Endothelial cell of umbilical vein (primary cell): ENCODE results near the gene GTF2A2. TPM values are rescaled to one million over a fixed set of nuclear protein-coding genes. Genes with fewer than 3 reads are reported as not detected.

Source experiments
- BruUV-seq: library from RNA; stranded (reverse); fragments of 400-500 nt; replicated peaks from 2 replicates; lab custom pipeline; 2021; lab: Mats Ljungman, UMichigan
- CTCF ChIA-PET: fragments of 300-600, 350-600 bp; sonication (Branson Sonifier 250); formaldehyde crosslinking; loops from one replicate; lab custom pipeline; 2021; ENCODE audit warnings: antibody characterized with exemption, inconsistent platforms; lab: Charles Lee
- POLR2A ChIA-PET: fragments of 300-600, 350-600 bp; sonication (Branson Sonifier 250); formaldehyde crosslinking; loops from one replicate; lab custom pipeline; 2021; ENCODE audit warnings: antibody characterized with exemption, inconsistent platforms; lab: Charles Lee
- DNase-seq: peaks from one replicate; pipeline ENCODE4 v3.0.0-alpha.2; 2011; ENCODE audit warnings: low read depth, low spot score
- FAIRE-seq: peaks from 2 replicates; lab custom pipeline; 2011; peaks lifted over from hg19 to GRCh38; lab: Jason Lieb, UNC
- H2AFZ ChIP-seq: 2 replicates; pipeline ENCODE4 v1.6.0; 2012; ENCODE audit warnings: low read depth, low read length, control low read depth, inconsistent platforms
- H3K27ac ChIP-seq: 2 replicates; pipeline ENCODE4 v1.5.1; 2011; ENCODE audit warnings: low read depth, mild to moderate bottlenecking, control low read depth, low read length, moderate library complexity; ENCODE audit not compliant: insufficient read depth
- H3K27me3 ChIP-seq, 2 experiments: 2 replicates each; pipeline versions ENCODE4 v1.6.0 to v1.6.1; 2011; ENCODE audit warnings: low read length in 2 of 2, mixed read lengths in 1 of 2; ENCODE audit not compliant: control insufficient read depth in 2 of 2, insufficient read depth in 2 of 2
- H3K36me3 ChIP-seq, 2 experiments: 2 replicates in 1 of 2; 3 replicates in 1 of 2; pipeline ENCODE4 v1.5.1; 2011; ENCODE audit warnings: low read length in 2 of 2, mild to moderate bottlenecking in 1 of 2, moderate library complexity in 1 of 2; ENCODE audit not compliant: control insufficient read depth in 2 of 2, insufficient read depth in 2 of 2; ENCODE audit errors: extremely low read depth in 1 of 2
- H3K4me1 ChIP-seq: 3 replicates; pipeline ENCODE4 v1.5.1; 2011; ENCODE audit warnings: mild to moderate bottlenecking, low read length; ENCODE audit not compliant: control insufficient read depth, insufficient read depth; ENCODE audit errors: extremely low read depth
- H3K4me2 ChIP-seq: 2 replicates; pipeline ENCODE4 v1.6.1; 2011; ENCODE audit warnings: low read length, control low read depth, mixed read lengths; ENCODE audit not compliant: insufficient read depth
- H3K4me3 ChIP-seq, 3 experiments: fragments of 200-600 bp in 1 of 3; sonication (generic), shearing (Covaris generic) in 1 of 3; replicated peaks in 1 of 3; 2 replicates each; pipeline ENCODE4 v1.5.1; 2011 to 2016; ENCODE audit warnings: control low read depth in 3 of 3, low read length in 3 of 3, mild to moderate bottlenecking in 2 of 3, inconsistent platforms in 1 of 3, low read depth in 1 of 3, moderate library complexity in 1 of 3; ENCODE audit not compliant: insufficient read depth in 1 of 3
- H3K79me2 ChIP-seq: 2 replicates; pipeline ENCODE4 v1.6.0; 2012; ENCODE audit warnings: low read length, inconsistent platforms; ENCODE audit not compliant: control insufficient read depth, insufficient read depth
- H3K9ac ChIP-seq: replicated peaks from 2 replicates; pipeline ENCODE3; 2011; ENCODE audit warnings: low read length, control low read depth; ENCODE audit not compliant: insufficient read depth; ENCODE audit errors: extremely low read depth
- H3K9me1 ChIP-seq: replicated peaks from 3 replicates; pipeline ENCODE4 v1.6.0; 2011; ENCODE audit warnings: mild to moderate bottlenecking, low read length; ENCODE audit not compliant: control insufficient read depth, insufficient read depth; ENCODE audit errors: extremely low read depth
- H3K9me3 ChIP-seq: replicated peaks from 2 replicates; pipeline ENCODE4 v1.5.1; 2012; ENCODE audit warnings: low read length, inconsistent platforms; ENCODE audit not compliant: control insufficient read depth, insufficient read depth
- H4K20me1 ChIP-seq: replicated peaks from 2 replicates; pipeline ENCODE3; 2011; ENCODE audit warnings: mild to moderate bottlenecking, low read length; ENCODE audit not compliant: control insufficient read depth, insufficient read depth; ENCODE audit errors: extremely low read depth
- EZH2 ChIP-seq: IDR thresholded peaks from 2 replicates; pipeline ENCODE4 v1.6.1; 2012; ENCODE audit warnings: borderline replicate concordance, low read depth, mild to moderate bottlenecking, moderate library complexity, low read length, inconsistent platforms; ENCODE audit not compliant: severe bottlenecking
- FOS ChIP-seq: IDR thresholded peaks from 2 replicates; pipeline ENCODE4 v1.6.1; 2011; ENCODE audit warnings: mild to moderate bottlenecking, low read length, moderate library complexity, borderline replicate concordance; ENCODE audit not compliant: insufficient read depth
- GATA2 ChIP-seq: IDR thresholded peaks from 2 replicates; pipeline ENCODE4 v1.7.0; 2011; ENCODE audit warnings: low read depth, mild to moderate bottlenecking, moderate library complexity, mixed read lengths, low read length; ENCODE audit not compliant: insufficient read length, insufficient read depth
- JUN ChIP-seq: IDR thresholded peaks from 2 replicates; pipeline ENCODE4 v1.6.1; 2011; ENCODE audit warnings: borderline replicate concordance, low read depth; ENCODE audit not compliant: insufficient read length, insufficient read depth
- MYC ChIP-seq: IDR thresholded peaks from one replicate; pipeline ENCODE4 v1.6.1; 2011; ENCODE audit warnings: mild to moderate bottlenecking, low read depth, low read length
- POLR2A ChIP-seq: IDR thresholded peaks from 2 replicates; pipeline ENCODE4 v1.6.1; 2012; ENCODE audit warnings: low read depth, mild to moderate bottlenecking, control low read depth, low read length
- POLR2AphosphoS5 ChIP-seq: IDR thresholded peaks from 2 replicates; pipeline ENCODE4 v1.6.1; 2012; ENCODE audit warnings: low read depth, mild to moderate bottlenecking, control low read depth, low read length, moderate library complexity; ENCODE audit not compliant: insufficient read depth
- dilution Hi-C: fragments of 300-500 bp; cut with MboI; formaldehyde crosslinking; loops from one replicate; pipeline ENCODE4 v1.15.0; 2019; ENCODE audit warnings: low sequenced_read_pairs; ENCODE audit not compliant: extremely low pct_ligation_motif_present
- intact Hi-C: fragments of 100-400 bp; cut with micrococcal nuclease; formaldehyde crosslinking; loops from one replicate; pipeline ENCODE4 v1.10.0; 2022
- polyA plus RNA-seq, 4 experiments: library from polyadenylated mRNA; depleted of rRNA in 3 of 4; stranded (reverse) in 3 of 4; unstranded in 1 of 4; fragments of >200 nt; gene quantifications; 2 replicates each; pipeline versions ENCODE4 v1.2.1 to v1.2.3, GENCODE V29; 2011 to 2012; ENCODE audit warnings: missing spikeins in 1 of 4
- total RNA-seq: library from RNA; stranded (reverse); gene quantifications from 2 replicates; pipeline ENCODE4 v1.2.3, GENCODE V29; 2021
- TF ChIP-seq, protein P1 (sequence below): IDR thresholded peaks from 2 replicates; pipeline ENCODE4 v1.6.1; 2011; ENCODE audit not compliant: insufficient read depth, insufficient read length
- TF ChIP-seq, protein P2 (sequence below), 2 donors: IDR thresholded peaks; 1 replicate in 1 of 2; 2 replicates in 1 of 2; pipeline ENCODE4 v1.5.1; 2011; ENCODE audit warnings: low read length in 2 of 2, mild to moderate bottlenecking in 2 of 2, moderate library complexity in 2 of 2, control low read depth in 1 of 2, inconsistent platforms in 1 of 2, low read depth in 1 of 2; ENCODE audit not compliant: insufficient read depth in 1 of 2; ENCODE audit errors: extremely low read depth in 1 of 2

The GTF2A2 gene
- total and polyA plus RNA-seq, 2 donors (not counting 3 experiments of a cell fraction or from before 2014, with no cell fraction given) = 67.9 to 128 TPM

DNA sequence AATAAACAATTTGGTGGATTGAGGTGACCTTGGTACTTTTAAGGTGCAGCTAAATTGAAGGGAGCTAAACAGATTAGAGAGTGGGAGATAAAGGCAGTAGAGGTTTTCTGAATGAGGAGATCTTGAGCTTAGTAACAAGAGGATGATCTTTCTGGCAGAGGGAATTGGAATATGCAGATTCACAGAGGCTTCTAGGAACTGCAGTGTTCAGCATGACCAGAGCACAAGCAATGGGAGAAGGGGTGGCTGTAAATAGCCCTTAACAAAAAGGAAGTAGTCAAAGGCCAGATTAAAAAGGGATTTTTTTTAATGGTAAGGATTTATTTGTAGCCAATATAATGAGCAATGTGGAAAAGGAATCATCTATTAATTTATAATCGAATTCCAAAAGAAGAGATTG lies 37.5 kb upstream of the GTF2A2 start:
- FAIRE-seq (no peak), DNase-seq (no peak)
- H3K9ac ChIP-seq = no peak overlapping the region
- no peaks in the 10 kb centered on the region for H3K36me3 ChIP-seq
- H2AFZ ChIP-seq = no peak overlapping the region
- H3K27ac ChIP-seq = no peak overlapping the region
- no peak overlapping the region for H3K4me3 ChIP-seq
- no peaks in the 10 kb centered on the region for H4K20me1 ChIP-seq
- peaks cover 9% of the 10 kb centered on the region for H3K4me1 ChIP-seq
- BruUV-seq = no TSS peak
- H3K9me1 ChIP-seq = no peaks in the 10 kb centered on the region
- no peaks in the 10 kb centered on the region for H3K79me2 ChIP-seq
- dilution Hi-C loops (no loop called here), intact Hi-C loops (loop anchor here (5.0 to 10.0 kb wide), 2 partner anchors 220 to 308 kb away; partner anchors contain the start of gene FOXB1)
- H3K27me3 ChIP-seq = no peaks in the 10 kb centered on the region
- ChIA-PET POLR2A (no interaction called here), CTCF (interaction anchor here (1.0 kb wide), 1 partner anchor 632 kb away, joined by 3 read pairs; no protein-coding TSS in a partner anchor)
- no peak for TF ChIP-seq FOS
- TF ChIP-seq JUN = no peak
- no peak for TF ChIP-seq EZH2
- no peak for TF ChIP-seq POLR2AphosphoS5
- TF ChIP-seq, protein P1, sequence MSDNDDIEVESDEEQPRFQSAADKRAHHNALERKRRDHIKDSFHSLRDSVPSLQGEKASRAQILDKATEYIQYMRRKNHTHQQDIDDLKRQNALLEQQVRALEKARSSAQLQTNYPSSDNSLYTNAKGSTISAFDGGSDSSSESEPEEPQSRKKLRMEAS = no peak
- no peak for TF ChIP-seq POLR2A
- TF ChIP-seq, protein P2, sequence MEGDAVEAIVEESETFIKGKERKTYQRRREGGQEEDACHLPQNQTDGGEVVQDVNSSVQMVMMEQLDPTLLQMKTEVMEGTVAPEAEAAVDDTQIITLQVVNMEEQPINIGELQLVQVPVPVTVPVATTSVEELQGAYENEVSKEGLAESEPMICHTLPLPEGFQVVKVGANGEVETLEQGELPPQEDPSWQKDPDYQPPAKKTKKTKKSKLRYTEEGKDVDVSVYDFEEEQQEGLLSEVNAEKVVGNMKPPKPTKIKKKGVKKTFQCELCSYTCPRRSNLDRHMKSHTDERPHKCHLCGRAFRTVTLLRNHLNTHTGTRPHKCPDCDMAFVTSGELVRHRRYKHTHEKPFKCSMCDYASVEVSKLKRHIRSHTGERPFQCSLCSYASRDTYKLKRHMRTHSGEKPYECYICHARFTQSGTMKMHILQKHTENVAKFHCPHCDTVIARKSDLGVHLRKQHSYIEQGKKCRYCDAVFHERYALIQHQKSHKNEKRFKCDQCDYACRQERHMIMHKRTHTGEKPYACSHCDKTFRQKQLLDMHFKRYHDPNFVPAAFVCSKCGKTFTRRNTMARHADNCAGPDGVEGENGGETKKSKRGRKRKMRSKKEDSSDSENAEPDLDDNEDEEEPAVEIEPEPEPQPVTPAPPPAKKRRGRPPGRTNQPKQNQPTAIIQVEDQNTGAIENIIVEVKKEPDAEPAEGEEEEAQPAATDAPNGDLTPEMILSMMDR (IDR thresholded peaks at IDR 0.05; ENCODE audit: extremely low read depth in 1 of 2, insufficient read depth in 1 of 2, low read depth in 1 of 2, low read length in 2 of 2) = no peak
- no peak for TF ChIP-seq GATA2
- TF ChIP-seq MYC = no peak
- H3K9me3 ChIP-seq = no peaks in the 10 kb centered on the region
- no peak overlapping the region for H3K4me2 ChIP-seq
